ENCODE results near the gene CEACAM3. TPM values are rescaled to one million over a fixed set of nuclear protein-coding genes. Genes with fewer than 3 reads are reported as not detected.

CEACAM3 gene
- total and polyA plus RNA-seq, 2 of the 8 experiments (the other 6 are each of a cell fraction or from before 2014, with no cell fraction given): not detected

- TF ChIP-seq CHD7 (IDR thresholded peaks at IDR 0.05; ENCODE audit: insufficient replicate concordance, low read length) (no peak), USF2 (IDR thresholded peaks at IDR 0.05; ENCODE audit: low read length) (no peak), GABPA (IDR thresholded peaks at IDR 0.05; ENCODE audit: borderline replicate concordance, insufficient read depth, low read length) (no peak)
These were observed 52.3 kb downstream of the CEACAM3 start (continued) for GRCh38 chr19:41848666-41849065.

Data from H1 (cell line).